Cardiac septum (tissue), 1 donor: Measurements from ENCODE around the gene KIF21A. TPM values are rescaled to one million over a fixed set of nuclear protein-coding genes. Genes with fewer than 3 reads are reported as not detected.

Experiments
- DNase-seq: peaks from one replicate; pipeline ENCODE4 v3.0.0-alpha.2; 2020; ENCODE audit warnings: low spot score
- intact Hi-C: fragments of 100-400 bp; cut with DNase I; formaldehyde crosslinking; loops from one replicate; pipeline ENCODE4 v1.14.0; 2022
- total RNA-seq: library from RNA; stranded (reverse); fragmentation: NEBNext Ultra II Directional; extraction: Animal tissue kit (Norgen Biotek cat#: 25700); gene quantifications from one replicate; pipeline ENCODE4 v1.2.1, GENCODE V29; 2021
- donor health status: DM: no; HTN: no; CAD: no.

KIF21A gene
- total RNA-seq, 1 donor from 2014 or later: 52.7 TPM

GRCh38 chr12:39393179-39393578, 49.7 kb downstream of the KIF21A start:
- intact Hi-C loops: no loop called here
- DNase-seq: no peak

GRCh38 chr12:39392154-39392925, 50.6 kb downstream of the KIF21A start:
- intact Hi-C loops: no loop called here
- no peak for DNase-seq

GRCh38 chr12:39390752-39391151, 52.2 kb downstream of the KIF21A start:
- intact Hi-C loops: no loop called here
- DNase-seq: no peak

GRCh38 chr12:39389399-39390150, 53.3 kb downstream of the KIF21A start:
- no peak for DNase-seq
- intact Hi-C loops: no loop called here

- intact Hi-C loops: no loop called here
- no peak for DNase-seq
Measured at GRCh38 chr12:39386335-39386734, 56.6 kb downstream of the KIF21A start.

- intact Hi-C loops: no loop called here
- DNase-seq: no peak
Measured at GRCh38 chr12:39383114-39383513, 59.8 kb downstream of the KIF21A start.

GRCh38 chr12:39380090-39380489, 62.8 kb downstream of the KIF21A start:
- intact Hi-C loops: no loop called here
- no peak for DNase-seq

- intact Hi-C loops: no loop called here
- DNase-seq: no peak
Measured at GRCh38 chr12:39378341-39378740, 64.6 kb downstream of the KIF21A start.

- intact Hi-C loops: no loop called here
- no peak for DNase-seq
Measured at GRCh38 chr12:39375206-39375808, 67.6 kb downstream of the KIF21A start.

- DNase-seq: no peak
- intact Hi-C loops: loop anchor here (5.0 kb wide), 1 partner anchor 69 kb away; the partner anchor contains the start of gene KIF21A
Measured at GRCh38 chr12:39372929-39373328, 70.0 kb downstream of the KIF21A start.

- no peak for DNase-seq
- intact Hi-C loops: loop anchor here (5.0 kb wide), 1 partner anchor 70 kb away; the partner anchor contains the start of gene KIF21A
Measured at GRCh38 chr12:39372204-39372925, 70.6 kb downstream of the KIF21A start.

- intact Hi-C loops: loop anchor here (5.0 kb wide), 1 partner anchor 73 kb away; the partner anchor contains the start of gene KIF21A
- no peak for DNase-seq
Measured at GRCh38 chr12:39369756-39370155, 73.2 kb downstream of the KIF21A start.

GRCh38 chr12:39368891-39369290, 74.0 kb downstream of the KIF21A start:
- no peak for DNase-seq
- intact Hi-C loops: no loop called here

GRCh38 chr12:39368096-39368495, 74.8 kb downstream of the KIF21A start:
- no peak for DNase-seq
- intact Hi-C loops: no loop called here

- no peak for DNase-seq
- intact Hi-C loops: no loop called here
Measured at GRCh38 chr12:39367494-39367893, 75.4 kb downstream of the KIF21A start.

- DNase-seq: no peak
Measured at GRCh38 chr12:39365364-39366001, 77.4 kb downstream of the KIF21A start.

GRCh38 chr12:39364196-39364595, 78.7 kb downstream of the KIF21A start:
- DNase-seq: no peak

More at GRCh38 chr12:39365364-39366001, 77.4 kb downstream of the KIF21A start:
- intact Hi-C loops: no loop called here

GRCh38 chr12:39359645-39360044, 83.3 kb downstream of the KIF21A start:
- intact Hi-C loops: no loop called here
- DNase-seq: no peak

More at GRCh38 chr12:39364196-39364595, 78.7 kb downstream of the KIF21A start:
- intact Hi-C loops: no loop called here

- intact Hi-C loops: no loop called here
- DNase-seq: no peak
Measured at GRCh38 chr12:39357041-39357440, 85.9 kb downstream of the KIF21A start.
